GM23248 (cell line): ENCODE data around the gene TMEM63C. TPM values are rescaled to one million over a fixed set of nuclear protein-coding genes. Genes with fewer than 3 reads are reported as not detected.

ENCODE experiments used
- DNase-seq: peaks from one replicate; pipeline ENCODE4 v3.0.0-alpha.2; 2015
- H2AFZ ChIP-seq: fragments of 200-600 bp; sonication (generic); 2 replicates; pipeline ENCODE4 v1.6.1; 2016; ENCODE audit warnings: antibody characterized with exemption
- H3F3A ChIP-seq: fragments of 200-600 bp; sonication (generic); 2 replicates; pipeline ENCODE4 v1.6.1; 2016; ENCODE audit warnings: mild to moderate bottlenecking, antibody characterized with exemption, mixed run types; ENCODE audit not compliant: insufficient read depth
- H3K27ac ChIP-seq: fragments of 200-600 bp; sonication (generic); 2 replicates; pipeline ENCODE4 v1.5.1; 2016; ENCODE audit warnings: mild to moderate bottlenecking
- H3K27me3 ChIP-seq: fragments of 200-600 bp; sonication (generic); replicated peaks from 2 replicates; pipeline ENCODE4 v1.6.1; 2016; ENCODE audit warnings: mild to moderate bottlenecking; ENCODE audit not compliant: insufficient read depth
- H3K36me3 ChIP-seq: fragments of 200-600 bp; sonication (generic); 2 replicates; pipeline ENCODE4 v1.6.1; 2016; ENCODE audit warnings: low read depth, mild to moderate bottlenecking
- H3K4me1 ChIP-seq: fragments of 200-600 bp; sonication (generic); 2 replicates; pipeline ENCODE4 v1.6.1; 2016; ENCODE audit warnings: mild to moderate bottlenecking; ENCODE audit not compliant: insufficient read depth
- H3K4me2 ChIP-seq: fragments of 200-600 bp; sonication (generic); one replicate; pipeline ENCODE4 v1.6.1; 2016; ENCODE audit warnings: mild to moderate bottlenecking; ENCODE audit not compliant: unreplicated experiment
- H3K4me3 ChIP-seq: fragments of 200-600 bp; sonication (generic); 2 replicates; pipeline ENCODE4 v1.5.1; 2016; ENCODE audit warnings: mild to moderate bottlenecking
- H3K79me2 ChIP-seq: fragments of 200-600 bp; sonication (generic); 2 replicates; pipeline ENCODE4 v1.6.1; 2016; ENCODE audit warnings: mild to moderate bottlenecking; ENCODE audit not compliant: insufficient read depth
- H3K9ac ChIP-seq: fragments of 200-600 bp; sonication (generic); 2 replicates; pipeline ENCODE4 v1.6.1; 2016; ENCODE audit warnings: mild to moderate bottlenecking
- H3K9me2 ChIP-seq: fragments of 200-600 bp; sonication (generic); 2 replicates; pipeline ENCODE4 v1.6.1; 2016; ENCODE audit warnings: mixed run types, mild to moderate bottlenecking, moderate library complexity; ENCODE audit not compliant: insufficient read depth
- H3K9me3 ChIP-seq: fragments of 200-600 bp; sonication (generic); one replicate; pipeline ENCODE4 v1.6.1; 2017; ENCODE audit warnings: low read depth
- H4K20me1 ChIP-seq: fragments of 200-600 bp; sonication (generic); 2 replicates; pipeline ENCODE4 v1.6.0; 2016; ENCODE audit not compliant: insufficient read depth
- EZH2 ChIP-seq: fragments of 200-600 bp; sonication (generic); IDR thresholded peaks from 2 replicates; pipeline ENCODE4 v1.6.1; 2018; ENCODE audit warnings: antibody characterized with exemption, mild to moderate bottlenecking; ENCODE audit not compliant: insufficient read depth, poor library complexity, severe bottlenecking
- EZH2phosphoT487 ChIP-seq: fragments of 200-600 bp; sonication (generic); IDR thresholded peaks from 2 replicates; pipeline ENCODE4 v1.6.1; 2018; ENCODE audit warnings: antibody characterized with exemption, moderate library complexity, mild to moderate bottlenecking, low read depth; ENCODE audit not compliant: insufficient read depth
- WGBS, 2 experiments: methylation state at CpG; one replicate each; pipeline ENCODE4 v1.1.6; 2015 to 2017; ENCODE audit warnings: low lambda C conversion rate in 2 of 2, low coverage in 1 of 2; ENCODE audit errors: missing lambda C conversion rate in 2 of 2; 5-methylcytosine and 5-hydroxymethylcytosine counted together
- in situ Hi-C: fragments of 300-500 bp; cut with MboI; formaldehyde crosslinking; loops from 2 replicates; pipeline ENCODE4 v1.15.0; 2020
- polyA plus RNA-seq: library from polyadenylated mRNA; unstranded; fragments of >200 nt; fragmentation: Nextera tagmentation; extraction: Ambion mirVana; gene quantifications from 2 replicates; pipeline ENCODE4 v1.2.1, GENCODE V29; 2016
- total RNA-seq: library from RNA; depleted of rRNA; stranded (reverse); fragments of >200 nt; shearing (Covaris generic); gene quantifications from 2 replicates; pipeline ENCODE4 v1.2.3, GENCODE V29; 2014

TMEM63C gene
- total and polyA plus RNA-seq, 2 experiments from 2014 or later = not detected

DNA sequence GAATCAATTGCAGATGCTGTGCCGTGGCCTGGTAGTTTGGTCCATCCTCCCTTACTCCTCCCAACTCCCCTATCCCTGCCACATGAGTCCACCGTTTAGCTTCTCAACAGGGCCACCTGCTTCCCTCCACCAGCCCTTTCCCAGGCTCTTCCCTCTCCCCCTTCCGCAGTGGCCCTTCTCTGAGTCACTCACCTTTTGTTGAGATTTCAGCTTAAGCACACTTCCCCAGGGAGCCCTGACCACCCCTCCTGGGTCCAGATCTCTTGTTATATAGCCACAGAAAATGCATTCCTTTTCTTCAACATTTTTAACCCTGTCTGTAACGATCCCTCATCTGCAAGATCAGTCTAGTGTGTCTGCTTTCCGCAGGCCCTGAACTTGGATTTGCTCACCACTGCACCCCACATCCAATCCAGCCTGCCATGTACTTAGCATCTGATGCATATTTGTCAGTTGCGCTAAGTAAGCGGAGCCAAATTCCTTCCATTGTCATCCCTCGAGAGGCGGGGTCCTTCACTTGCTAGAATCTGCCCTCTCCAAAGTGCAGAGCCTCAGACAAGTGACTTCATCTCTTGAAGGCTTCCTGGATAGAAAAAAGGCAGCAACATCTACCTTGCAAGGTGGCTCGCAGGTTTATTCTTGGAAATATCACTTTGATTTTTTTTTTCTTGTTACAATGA is 41.1 kb downstream of the TMEM63C start:
- in situ Hi-C loops = no loop called here
- no peak for TF ChIP-seq EZH2phosphoT487
- no peak for TF ChIP-seq EZH2
- DNase-seq = no peak
- H3K79me2 ChIP-seq = no peaks in the 10 kb centered on the region
- H3K27me3 ChIP-seq = peaks cover 2% of the 10 kb centered on the region
- H3K4me2 ChIP-seq = no peak overlapping the region
- H3K4me3 ChIP-seq = no peak overlapping the region
- no peak overlapping the region for H2AFZ ChIP-seq
- WGBS, 2 experiments = 22 to 24% methylated on average over 10 of the region's 10 CpGs
- no peaks in the 10 kb centered on the region for H3K9me3 ChIP-seq
- H3K27ac ChIP-seq = no peak overlapping the region
- no peaks in the 10 kb centered on the region for H3K9me2 ChIP-seq
- H3K9ac ChIP-seq = no peak overlapping the region
- no peaks in the 10 kb centered on the region for H4K20me1 ChIP-seq
- H3K36me3 ChIP-seq = no peaks in the 10 kb centered on the region
- no peaks in the 10 kb centered on the region for H3F3A ChIP-seq
- no peaks in the 10 kb centered on the region for H3K4me1 ChIP-seq

DNA sequence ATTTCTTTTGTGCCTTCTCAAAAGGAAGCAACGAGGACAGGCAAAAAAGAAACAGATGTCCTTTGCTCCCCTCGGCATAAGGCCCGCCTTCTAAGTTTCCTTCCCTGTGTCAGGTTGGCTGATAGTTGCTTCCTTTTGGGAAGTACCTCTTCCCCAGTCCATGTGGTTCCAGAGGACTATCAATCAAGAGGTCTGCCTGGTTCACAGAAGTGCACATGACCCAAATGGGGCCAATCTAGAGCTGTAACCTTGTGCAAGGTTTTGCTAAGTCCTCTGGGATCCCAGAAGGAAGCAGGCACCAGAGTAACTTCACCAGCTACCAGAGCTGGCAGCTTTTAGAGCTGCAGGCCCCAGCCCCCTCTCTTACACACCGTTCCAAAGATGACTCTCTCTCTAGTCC is 42.6 kb downstream of the TMEM63C start:
- Histone ChIP-seq H3K9ac (no peak overlapping the region), H3F3A (no peaks in the 10 kb centered on the region), H3K9me3 (no peaks in the 10 kb centered on the region), H2AFZ (no peak overlapping the region), H3K27me3 (no peaks in the 10 kb centered on the region; the same call in none of the 2 replicates), H3K4me3 (no peak overlapping the region), H4K20me1 (no peaks in the 10 kb centered on the region), H3K79me2 (no peaks in the 10 kb centered on the region), H3K9me2 (no peaks in the 10 kb centered on the region), H3K36me3 (no peaks in the 10 kb centered on the region), H3K27ac (no peak overlapping the region), H3K4me1 (no peaks in the 10 kb centered on the region), H3K4me2 (no peak overlapping the region)
- DNase-seq = no peak
- TF ChIP-seq EZH2 (no peak), EZH2phosphoT487 (no peak)
- in situ Hi-C loops = no loop called here
- 15 to 19% methylated on average over 4 of the region's 4 CpGs for WGBS, 2 experiments

DNA sequence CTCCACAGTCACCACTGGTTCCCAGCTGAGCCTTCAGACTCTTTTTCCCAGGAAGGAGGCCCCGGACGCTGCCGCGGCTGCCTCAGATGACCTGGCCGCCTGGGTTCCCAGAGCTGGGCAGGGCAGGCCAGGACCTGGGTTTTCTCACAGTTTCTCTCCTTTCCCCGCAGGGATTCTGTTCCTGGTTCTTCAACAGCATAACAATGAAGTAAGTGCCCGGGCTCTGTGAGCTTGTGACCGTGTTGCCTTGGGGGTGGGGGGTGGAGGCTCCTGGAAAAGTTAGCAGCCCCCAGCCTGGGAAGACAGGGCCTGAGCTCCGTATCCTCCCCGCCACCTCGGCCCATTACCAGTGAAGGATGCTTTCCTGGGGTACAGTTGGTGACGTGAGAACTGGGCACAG is 43.7 kb downstream of the TMEM63C start:
- no peak for TF ChIP-seq EZH2phosphoT487
- no peak for TF ChIP-seq EZH2
- no peaks in the 10 kb centered on the region for H3K36me3 ChIP-seq
- no peaks in the 10 kb centered on the region for H3K9me2 ChIP-seq
- no peaks in the 10 kb centered on the region for H3K79me2 ChIP-seq
- H3K9ac ChIP-seq = no peak overlapping the region
- no peak overlapping the region for H3K4me3 ChIP-seq
- H3K27ac ChIP-seq = no peak overlapping the region
- H3K27me3 ChIP-seq = no peaks in the 10 kb centered on the region; the same call in 1 of the 2 replicates
- H2AFZ ChIP-seq = no peak overlapping the region
- no peaks in the 10 kb centered on the region for H3K9me3 ChIP-seq
- no peak overlapping the region for H3K4me2 ChIP-seq
- no peak for DNase-seq
- no peaks in the 10 kb centered on the region for H4K20me1 ChIP-seq
- H3F3A ChIP-seq = no peaks in the 10 kb centered on the region
- in situ Hi-C loops = no loop called here
- H3K4me1 ChIP-seq = no peaks in the 10 kb centered on the region
- 54 to 64% methylated on average over 11 to 12 of the region's 12 CpGs for WGBS, 2 experiments

DNA sequence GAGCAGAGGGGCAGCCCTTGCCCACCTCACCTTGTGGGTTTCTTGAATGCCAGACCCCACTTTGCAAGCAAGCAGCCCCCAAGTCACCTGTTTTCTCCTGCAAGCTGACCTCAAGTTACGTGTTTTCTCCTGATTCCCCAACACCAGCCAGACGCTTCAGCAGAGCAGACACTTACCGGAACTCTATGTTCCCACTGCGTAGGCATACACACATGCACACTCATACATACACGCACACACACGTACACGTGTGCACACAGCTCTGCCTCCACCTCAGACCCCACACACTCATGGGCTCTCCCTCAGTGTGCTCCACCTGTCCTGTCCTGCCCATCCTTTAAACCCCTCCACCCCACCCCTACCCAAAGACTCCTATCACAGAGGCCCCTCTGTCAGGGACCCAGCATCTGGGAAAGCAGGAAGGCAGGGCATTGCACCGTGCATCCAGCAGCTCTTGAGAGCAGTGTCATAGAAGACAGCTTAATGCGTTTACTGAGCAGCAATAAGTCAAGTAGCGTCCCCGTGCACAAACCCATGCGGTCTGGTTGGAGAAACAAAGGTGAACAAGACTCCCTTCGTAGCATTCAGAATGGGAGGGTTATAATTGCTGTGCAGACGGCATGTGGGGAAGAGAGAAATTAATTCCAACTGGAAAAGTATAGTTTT is 44.4 kb downstream of the TMEM63C start:
- in situ Hi-C loops = no loop called here
- no peak overlapping the region for H3K4me2 ChIP-seq
- H3K27me3 ChIP-seq = no peaks in the 10 kb centered on the region; the same call in 1 of the 2 replicates
- no peak for DNase-seq
- H2AFZ ChIP-seq = no peak overlapping the region
- no peaks in the 10 kb centered on the region for H3K79me2 ChIP-seq
- whole genome bisulfite sequencing, 2 experiments = 51 to 56% methylated on average over 14 of the region's 14 CpGs
- H3K9me2 ChIP-seq = no peaks in the 10 kb centered on the region
- TF ChIP-seq EZH2phosphoT487 (no peak), EZH2 (no peak)
- H3K36me3 ChIP-seq = no peaks in the 10 kb centered on the region
- H3K9me3 ChIP-seq = no peaks in the 10 kb centered on the region
- no peaks in the 10 kb centered on the region for H4K20me1 ChIP-seq
- H3K9ac ChIP-seq = no peak overlapping the region
- H3F3A ChIP-seq = no peaks in the 10 kb centered on the region
- no peaks in the 10 kb centered on the region for H3K4me1 ChIP-seq
- no peak overlapping the region for H3K27ac ChIP-seq
- no peak overlapping the region for H3K4me3 ChIP-seq
